ENCODE measurements around the gene RHEX.
A peak's percentile ranks its signal among the peaks of the same experiment; 100 is the strongest.

RHEX gene

DNA sequence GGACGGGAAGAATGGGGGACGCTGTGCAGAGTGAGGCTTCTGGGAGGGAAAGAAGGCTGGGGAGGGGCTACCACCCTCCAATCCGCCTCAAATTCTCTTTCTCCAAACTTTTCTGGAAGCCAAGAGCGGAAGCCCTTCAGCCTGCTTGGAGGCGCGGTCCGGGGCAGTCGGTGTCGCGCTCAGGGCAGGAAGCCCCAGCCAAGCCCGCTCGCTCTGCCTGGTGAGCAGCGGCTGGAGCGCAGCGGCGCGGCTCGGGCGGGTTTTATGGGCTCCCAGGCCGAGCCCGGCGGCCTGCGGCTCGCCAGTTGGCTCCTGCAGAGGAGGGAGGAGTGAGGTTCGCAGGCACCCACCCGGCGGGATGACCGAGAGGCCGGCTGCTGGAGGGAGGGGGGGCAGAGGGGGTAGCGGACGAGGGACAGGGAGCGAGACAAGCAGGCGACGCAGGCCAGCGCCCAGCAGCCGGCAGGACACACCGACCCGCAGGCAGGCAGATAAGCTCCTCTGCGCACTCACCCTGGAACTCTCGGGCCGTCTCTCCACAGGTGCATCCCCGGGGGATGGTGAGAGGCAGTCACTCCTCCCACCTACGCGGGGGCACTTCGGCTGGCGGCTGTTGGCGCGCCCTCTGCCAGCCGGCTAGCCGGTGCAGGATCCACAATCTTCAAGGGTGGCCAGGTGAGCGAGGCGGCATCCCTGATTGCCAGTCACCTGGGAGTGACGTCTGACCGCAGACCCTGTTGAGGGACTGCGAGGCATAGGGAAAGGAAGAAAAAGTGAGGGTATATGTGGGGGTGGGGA is 64.4 kb downstream of the RHEX start, which contains the start of gene AVPR1B:
AVPR1B (minus strand) TSS at position 238 of the 798 bp plus-strand sequence. CDS start 498 bp downstream, outside the sequence.
- DNase-seq (ENCODE audit: low read depth): peak; percentile 32

DNA sequence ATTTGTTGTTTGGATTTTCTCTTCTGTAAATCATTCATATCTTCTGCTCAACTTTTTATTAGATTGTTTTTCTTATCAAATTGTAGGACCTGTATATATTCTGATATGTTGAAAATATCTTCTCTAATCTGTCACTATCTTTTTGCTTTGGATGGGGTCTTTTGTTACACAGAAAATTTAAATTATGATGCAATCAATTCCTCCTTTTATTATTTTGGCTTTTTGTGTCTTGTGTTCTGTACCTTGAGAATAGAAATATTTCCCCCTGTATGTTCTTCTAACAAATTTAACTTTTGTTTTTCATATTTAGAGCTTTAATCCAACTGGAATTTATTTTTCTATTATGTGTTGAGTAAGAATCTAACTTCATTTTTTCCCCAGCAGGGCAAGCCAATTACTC is 67.4 kb downstream of the RHEX start:
- TF ChIP-seq, protein P1, sequence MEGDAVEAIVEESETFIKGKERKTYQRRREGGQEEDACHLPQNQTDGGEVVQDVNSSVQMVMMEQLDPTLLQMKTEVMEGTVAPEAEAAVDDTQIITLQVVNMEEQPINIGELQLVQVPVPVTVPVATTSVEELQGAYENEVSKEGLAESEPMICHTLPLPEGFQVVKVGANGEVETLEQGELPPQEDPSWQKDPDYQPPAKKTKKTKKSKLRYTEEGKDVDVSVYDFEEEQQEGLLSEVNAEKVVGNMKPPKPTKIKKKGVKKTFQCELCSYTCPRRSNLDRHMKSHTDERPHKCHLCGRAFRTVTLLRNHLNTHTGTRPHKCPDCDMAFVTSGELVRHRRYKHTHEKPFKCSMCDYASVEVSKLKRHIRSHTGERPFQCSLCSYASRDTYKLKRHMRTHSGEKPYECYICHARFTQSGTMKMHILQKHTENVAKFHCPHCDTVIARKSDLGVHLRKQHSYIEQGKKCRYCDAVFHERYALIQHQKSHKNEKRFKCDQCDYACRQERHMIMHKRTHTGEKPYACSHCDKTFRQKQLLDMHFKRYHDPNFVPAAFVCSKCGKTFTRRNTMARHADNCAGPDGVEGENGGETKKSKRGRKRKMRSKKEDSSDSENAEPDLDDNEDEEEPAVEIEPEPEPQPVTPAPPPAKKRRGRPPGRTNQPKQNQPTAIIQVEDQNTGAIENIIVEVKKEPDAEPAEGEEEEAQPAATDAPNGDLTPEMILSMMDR (conservative IDR thresholded peaks at IDR 0.05; ENCODE audit: low read depth, low read length): no peak
- H3K4me3 ChIP-seq (ENCODE audit: low read depth, low read length): no peak overlapping the region

More for the DNA sequence above, 64.4 kb downstream of the RHEX start, which contains the start of gene AVPR1B:
- H3K4me3 ChIP-seq (ENCODE audit: low read depth, low read length): peak within 1 kb of the TSS; percentile 21
- TF ChIP-seq, protein P1 (conservative IDR thresholded peaks at IDR 0.05; ENCODE audit: low read depth, low read length): no peak

DNA sequence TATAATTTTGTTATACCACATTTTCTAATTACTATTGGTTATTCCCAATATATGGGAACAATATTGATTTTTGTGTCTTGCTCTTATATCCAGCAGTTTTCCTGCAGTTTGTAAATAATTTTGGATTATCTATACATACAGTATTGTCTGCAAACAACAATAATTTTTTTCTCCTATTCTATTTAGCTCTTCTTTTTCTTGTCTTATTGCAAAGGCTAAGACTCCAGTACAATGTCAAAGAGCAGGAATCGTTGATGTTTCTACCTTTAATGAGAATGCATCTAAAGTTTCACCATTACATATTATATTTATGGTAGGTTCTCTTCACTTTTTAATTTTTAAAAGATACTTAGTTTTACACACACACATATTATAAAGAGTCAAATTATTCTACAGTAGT is 68.3 kb downstream of the RHEX start:
- TF ChIP-seq, protein P1 (conservative IDR thresholded peaks at IDR 0.05; ENCODE audit: low read depth, low read length): no peak
- no peak for DNase-seq (ENCODE audit: low read depth)
- no peak overlapping the region for H3K4me3 ChIP-seq (ENCODE audit: low read depth, low read length)

More for the DNA sequence above, 67.4 kb downstream of the RHEX start:
- no peak for DNase-seq (ENCODE audit: low read depth)

- TF ChIP-seq, protein P1 (conservative IDR thresholded peaks at IDR 0.05; ENCODE audit: low read depth, low read length): no peak
- DNase-seq (ENCODE audit: low read depth): no peak
- H3K4me3 ChIP-seq (ENCODE audit: low read depth, low read length): no peak overlapping the region
These were observed 69.7 kb downstream of the RHEX start for GRCh38 chr1:206122686-206123085.

DNA sequence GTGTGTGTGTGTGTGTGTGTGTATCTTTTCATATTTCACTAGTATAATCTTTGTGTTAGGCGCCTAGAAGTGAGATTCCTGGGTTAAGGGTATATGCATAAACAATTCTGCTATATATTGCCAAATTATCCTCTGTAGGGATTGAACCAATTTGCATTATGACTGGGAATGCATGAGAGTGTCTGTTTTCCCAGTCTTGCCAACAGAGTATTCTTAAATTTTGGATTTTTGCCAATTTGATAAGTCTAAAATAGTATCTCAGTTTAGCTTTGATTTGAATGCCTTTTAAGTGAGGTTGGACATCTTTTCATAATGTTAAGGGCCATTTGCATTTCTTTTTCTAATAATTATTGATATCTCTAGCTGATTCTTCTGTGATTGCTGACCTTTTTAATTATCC is 72.4 kb downstream of the RHEX start:
- TF ChIP-seq, protein P1 (conservative IDR thresholded peaks at IDR 0.05; ENCODE audit: low read depth, low read length): no peak
- no peak overlapping the region for H3K4me3 ChIP-seq (ENCODE audit: low read depth, low read length)
- no peak for DNase-seq (ENCODE audit: low read depth)

- TF ChIP-seq, protein P1 (conservative IDR thresholded peaks at IDR 0.05; ENCODE audit: low read depth, low read length): no peak
- H3K4me3 ChIP-seq (ENCODE audit: low read depth, low read length): no peak overlapping the region
- no peak for DNase-seq (ENCODE audit: low read depth)
These were observed 74.4 kb downstream of the RHEX start for GRCh38 chr1:206127336-206127735.

DNA sequence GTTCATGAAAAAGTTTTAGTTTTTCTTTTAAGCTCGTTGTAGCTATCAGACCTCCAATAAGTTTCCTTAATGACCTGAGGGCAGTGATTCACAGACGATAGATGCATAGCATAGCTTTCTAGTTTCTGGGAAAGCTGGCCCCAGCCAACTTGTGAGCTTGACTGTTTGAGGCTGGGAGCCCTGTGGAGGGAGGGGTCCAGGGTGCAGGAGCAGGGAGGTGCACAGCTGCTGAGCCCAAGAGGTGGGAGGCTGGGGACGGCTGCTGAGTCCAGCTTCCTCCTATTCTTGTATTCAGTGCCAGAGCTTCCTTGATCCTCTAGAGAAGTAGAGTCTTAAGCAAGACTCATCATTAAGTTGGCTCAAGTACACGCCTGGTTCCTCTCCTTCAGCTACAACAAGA is 75.2 kb downstream of the RHEX start:
- no peak for DNase-seq (ENCODE audit: low read depth)
- TF ChIP-seq, protein P1 (conservative IDR thresholded peaks at IDR 0.05; ENCODE audit: low read depth, low read length): no peak
- no peak overlapping the region for H3K4me3 ChIP-seq (ENCODE audit: low read depth, low read length)

All from choroid plexus epithelial cell (primary cell).